ENCODE results near the gene CPM. TPM values are rescaled to one million over a fixed set of nuclear protein-coding genes. Genes with fewer than 3 reads are reported as not detected.

The CPM gene
- total RNA-seq, 2 experiments from 2014 or later = 3.0 to 5.8 TPM

DNA sequence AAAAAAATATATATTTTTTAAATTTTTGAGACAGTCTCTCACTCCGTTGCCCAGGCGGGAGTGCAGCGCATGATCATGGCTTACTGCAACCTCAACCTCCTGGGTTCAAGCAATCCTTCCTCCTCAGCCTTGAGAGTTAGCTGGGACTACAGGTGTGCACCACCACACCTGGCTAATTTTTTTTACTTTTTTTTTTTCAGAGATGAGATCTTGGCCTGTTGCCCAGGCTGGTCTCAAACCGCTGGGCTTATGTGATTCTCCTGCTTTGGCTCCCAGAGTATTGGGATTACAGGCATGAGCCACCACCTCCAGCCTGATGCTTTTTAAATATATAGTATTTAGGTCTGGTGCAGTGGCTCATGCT lies 100.5 kb downstream of the CPM start:
- H3K27me3 Mint-ChIP-seq = no peaks in the 10 kb centered on the region
- no peak overlapping the region for H3K27ac Mint-ChIP-seq
- no peak overlapping the region for H3K4me3 Mint-ChIP-seq
- peaks cover 48% of the 10 kb centered on the region for H3K36me3 Mint-ChIP-seq (ENCODE audit: low read depth)
- ATAC-seq (no peak), DNase-seq (no peak)
- no peaks in the 10 kb centered on the region for H3K9me3 Mint-ChIP-seq
- intact Hi-C loops (cut with micrococcal nuclease) = no loop called here
- ChIA-PET CTCF (interaction anchor here (1.0 to 3.0 kb wide), 2 partner anchors 13 to 19 kb away, joined by 3 to 25 read pairs; no protein-coding TSS in a partner anchor), POLR2A (interaction anchor here (0.6 to 1.0 kb wide), 3 partner anchors 15 to 1501 kb away, joined by 3 to 4 read pairs (median 3); no protein-coding TSS in a partner anchor)
- TF ChIP-seq, protein P1, sequence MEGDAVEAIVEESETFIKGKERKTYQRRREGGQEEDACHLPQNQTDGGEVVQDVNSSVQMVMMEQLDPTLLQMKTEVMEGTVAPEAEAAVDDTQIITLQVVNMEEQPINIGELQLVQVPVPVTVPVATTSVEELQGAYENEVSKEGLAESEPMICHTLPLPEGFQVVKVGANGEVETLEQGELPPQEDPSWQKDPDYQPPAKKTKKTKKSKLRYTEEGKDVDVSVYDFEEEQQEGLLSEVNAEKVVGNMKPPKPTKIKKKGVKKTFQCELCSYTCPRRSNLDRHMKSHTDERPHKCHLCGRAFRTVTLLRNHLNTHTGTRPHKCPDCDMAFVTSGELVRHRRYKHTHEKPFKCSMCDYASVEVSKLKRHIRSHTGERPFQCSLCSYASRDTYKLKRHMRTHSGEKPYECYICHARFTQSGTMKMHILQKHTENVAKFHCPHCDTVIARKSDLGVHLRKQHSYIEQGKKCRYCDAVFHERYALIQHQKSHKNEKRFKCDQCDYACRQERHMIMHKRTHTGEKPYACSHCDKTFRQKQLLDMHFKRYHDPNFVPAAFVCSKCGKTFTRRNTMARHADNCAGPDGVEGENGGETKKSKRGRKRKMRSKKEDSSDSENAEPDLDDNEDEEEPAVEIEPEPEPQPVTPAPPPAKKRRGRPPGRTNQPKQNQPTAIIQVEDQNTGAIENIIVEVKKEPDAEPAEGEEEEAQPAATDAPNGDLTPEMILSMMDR (IDR thresholded peaks at IDR 0.05) = no peak
- H3K4me1 Mint-ChIP-seq (ENCODE audit: low read depth) = peaks cover 13% of the 10 kb centered on the region

DNA sequence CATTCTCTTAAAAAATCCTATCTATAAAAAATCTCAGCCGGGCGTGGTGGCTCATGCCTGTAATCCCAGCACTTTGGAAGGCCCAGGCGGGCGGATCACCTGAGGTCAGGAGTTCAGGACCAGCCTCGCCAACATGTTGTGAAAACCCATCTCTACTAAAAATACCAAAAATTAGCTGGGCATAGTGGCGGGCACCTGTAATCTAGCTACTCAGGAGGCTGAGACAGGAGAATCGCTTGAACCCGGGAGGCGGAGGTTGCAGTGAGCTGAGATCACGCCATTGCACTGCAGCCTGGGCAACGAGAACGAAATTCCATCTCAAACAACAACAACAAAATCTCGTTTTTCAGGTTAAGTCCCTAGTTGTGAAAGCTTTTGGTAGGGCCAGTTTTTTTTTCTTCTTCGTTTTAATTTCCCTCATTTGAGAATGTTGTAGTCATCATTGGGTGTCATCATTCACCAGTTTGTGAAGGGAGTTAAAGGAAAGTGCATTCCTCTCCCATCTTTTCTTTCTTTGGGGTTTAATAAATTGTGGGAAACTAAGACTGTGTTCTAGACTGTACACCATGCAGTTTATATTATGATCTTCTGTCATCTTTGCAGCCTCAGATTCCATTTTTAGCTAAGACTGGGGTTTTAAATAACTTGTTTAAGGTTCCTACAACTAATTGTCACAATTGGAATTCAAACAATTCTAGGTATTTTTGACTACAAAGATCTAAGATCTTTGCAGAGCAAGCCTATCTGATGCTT lies 101.0 kb downstream of the CPM start:
- no peak for ATAC-seq
- H3K4me3 Mint-ChIP-seq = no peak overlapping the region
- no peak for DNase-seq
- H3K9me3 Mint-ChIP-seq = no peaks in the 10 kb centered on the region
- TF ChIP-seq, protein P1 (IDR thresholded peaks at IDR 0.05) = no peak
- peaks cover 18% of the 10 kb centered on the region for H3K4me1 Mint-ChIP-seq (ENCODE audit: low read depth)
- POLR2A ChIA-PET = interaction anchor here (0.5 to 1.5 kb wide), 7 partner anchors 8 to 1501 kb away, joined by 3 to 4 read pairs (median 3); partner anchors contain the start of gene MDM2
- peaks cover 49% of the 10 kb centered on the region for H3K36me3 Mint-ChIP-seq (ENCODE audit: low read depth)
- CTCF ChIA-PET = interaction anchor here (1.0 to 4.8 kb wide), 7 partner anchors 12 to 24 kb away, joined by 3 to 25 read pairs (median 5); partner anchors contain the start of gene MDM2
- intact Hi-C loops (cut with micrococcal nuclease) = no loop called here
- no peak overlapping the region for H3K27ac Mint-ChIP-seq
- H3K27me3 Mint-ChIP-seq = no peaks in the 10 kb centered on the region

DNA sequence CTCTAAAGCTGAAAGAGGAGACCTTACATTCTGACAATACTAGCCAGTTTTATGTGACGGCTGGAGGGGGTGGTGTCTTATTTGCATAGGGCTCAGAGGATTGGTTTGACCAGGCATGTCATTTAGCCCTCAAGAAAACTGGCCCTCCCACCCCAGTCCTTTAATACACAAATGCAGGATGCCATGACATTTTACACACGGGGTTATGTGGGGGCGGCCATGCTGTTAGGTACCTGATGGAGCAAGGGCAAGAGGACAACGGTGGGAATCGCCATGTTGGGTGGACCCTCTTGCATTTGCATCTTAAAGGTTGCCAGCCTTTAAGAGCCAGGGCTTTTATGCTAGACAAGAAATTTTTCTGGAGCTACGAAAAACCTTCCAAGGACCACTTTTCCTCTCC lies 101.7 kb downstream of the CPM start:
- ChIA-PET POLR2A (interaction anchor here (1.0 to 1.8 kb wide), 5 partner anchors 9 to 23 kb away, joined by 3 to 7 read pairs (median 4); partner anchors contain the start of gene MDM2), CTCF (interaction anchor here (0.7 to 4.8 kb wide), 13 partner anchors 11 to 423 kb away, joined by 3 to 25 read pairs (median 4); partner anchors contain the start of gene MDM2)
- H3K4me3 Mint-ChIP-seq = no peak overlapping the region
- peaks cover 48% of the 10 kb centered on the region for H3K36me3 Mint-ChIP-seq (ENCODE audit: low read depth)
- peaks cover 18% of the 10 kb centered on the region for H3K4me1 Mint-ChIP-seq (ENCODE audit: low read depth)
- ATAC-seq (no peak), DNase-seq (no peak)
- TF ChIP-seq, protein P1 (IDR thresholded peaks at IDR 0.05) = no peak
- intact Hi-C loops (cut with micrococcal nuclease) = no loop called here
- H3K9me3 Mint-ChIP-seq = no peaks in the 10 kb centered on the region
- no peaks in the 10 kb centered on the region for H3K27me3 Mint-ChIP-seq
- H3K27ac Mint-ChIP-seq = no peak overlapping the region

DNA sequence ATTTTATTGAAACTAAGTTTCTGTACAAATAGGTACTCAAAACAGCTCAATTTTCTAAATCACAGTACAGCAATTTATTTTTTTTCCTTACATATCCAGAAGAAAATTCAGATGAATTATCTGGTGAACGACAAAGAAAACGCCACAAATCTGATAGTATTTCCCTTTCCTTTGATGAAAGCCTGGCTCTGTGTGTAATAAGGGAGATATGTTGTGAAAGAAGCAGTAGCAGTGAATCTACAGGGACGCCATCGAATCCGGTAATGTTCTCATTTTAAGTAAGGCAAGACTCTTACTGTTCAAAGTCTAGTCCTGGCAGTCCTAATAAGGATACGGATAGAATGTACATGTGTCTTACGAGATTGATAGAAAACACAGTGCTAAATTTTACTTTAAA lies 104.3 kb downstream of the CPM start:
- DNase-seq = no peak
- H3K4me1 Mint-ChIP-seq (ENCODE audit: low read depth) = peaks cover 23% of the 10 kb centered on the region
- CTCF ChIA-PET = interaction anchor here (0.8 to 4.8 kb wide), 5 partner anchors 11 to 330 kb away, joined by 3 to 24 read pairs (median 3); partner anchors contain the start of gene MDM2
- POLR2A ChIA-PET = interaction anchor here (1.2 kb wide), 1 partner anchor 21 kb away, joined by 5 read pairs; no protein-coding TSS in a partner anchor
- no peak overlapping the region for H3K27ac Mint-ChIP-seq
- no peak overlapping the region for H3K4me3 Mint-ChIP-seq
- H3K9me3 Mint-ChIP-seq = no peaks in the 10 kb centered on the region
- ATAC-seq = no peak
- peaks cover 57% of the 10 kb centered on the region for H3K36me3 Mint-ChIP-seq (ENCODE audit: low read depth)
- TF ChIP-seq, protein P1 (IDR thresholded peaks at IDR 0.05) = no peak
- H3K27me3 Mint-ChIP-seq = no peaks in the 10 kb centered on the region
- intact Hi-C loops (cut with micrococcal nuclease) = no loop called here

All from activated CD8-positive, alpha-beta T cell treated with anti-CD3 and anti-CD28 coated beads for 36 hours (primary cell).